ENCODE measurements around the gene IFFO2.

- TF ChIP-seq, protein P1, sequence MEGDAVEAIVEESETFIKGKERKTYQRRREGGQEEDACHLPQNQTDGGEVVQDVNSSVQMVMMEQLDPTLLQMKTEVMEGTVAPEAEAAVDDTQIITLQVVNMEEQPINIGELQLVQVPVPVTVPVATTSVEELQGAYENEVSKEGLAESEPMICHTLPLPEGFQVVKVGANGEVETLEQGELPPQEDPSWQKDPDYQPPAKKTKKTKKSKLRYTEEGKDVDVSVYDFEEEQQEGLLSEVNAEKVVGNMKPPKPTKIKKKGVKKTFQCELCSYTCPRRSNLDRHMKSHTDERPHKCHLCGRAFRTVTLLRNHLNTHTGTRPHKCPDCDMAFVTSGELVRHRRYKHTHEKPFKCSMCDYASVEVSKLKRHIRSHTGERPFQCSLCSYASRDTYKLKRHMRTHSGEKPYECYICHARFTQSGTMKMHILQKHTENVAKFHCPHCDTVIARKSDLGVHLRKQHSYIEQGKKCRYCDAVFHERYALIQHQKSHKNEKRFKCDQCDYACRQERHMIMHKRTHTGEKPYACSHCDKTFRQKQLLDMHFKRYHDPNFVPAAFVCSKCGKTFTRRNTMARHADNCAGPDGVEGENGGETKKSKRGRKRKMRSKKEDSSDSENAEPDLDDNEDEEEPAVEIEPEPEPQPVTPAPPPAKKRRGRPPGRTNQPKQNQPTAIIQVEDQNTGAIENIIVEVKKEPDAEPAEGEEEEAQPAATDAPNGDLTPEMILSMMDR (IDR thresholded peaks at IDR 0.05), result no peak
- TF ChIP-seq POLR2AphosphoS5 (IDR thresholded peaks at IDR 0.05) (no peak), EP300 (IDR thresholded peaks at IDR 0.05; ENCODE audit: low read depth) (no peak)
Measured at GRCh38 chr1:19003371-19004290, 47.2 kb upstream of the IFFO2 start.

All from transverse colon (tissue), 4 donors.